ENCODE results near the gene LGALS9B.
"Not testable (repeated sequence)": the region's sequence is repeated elsewhere in the genome, so short reads cannot be mapped to it uniquely, and the experiment has no call there.

LGALS9B gene

DNA sequence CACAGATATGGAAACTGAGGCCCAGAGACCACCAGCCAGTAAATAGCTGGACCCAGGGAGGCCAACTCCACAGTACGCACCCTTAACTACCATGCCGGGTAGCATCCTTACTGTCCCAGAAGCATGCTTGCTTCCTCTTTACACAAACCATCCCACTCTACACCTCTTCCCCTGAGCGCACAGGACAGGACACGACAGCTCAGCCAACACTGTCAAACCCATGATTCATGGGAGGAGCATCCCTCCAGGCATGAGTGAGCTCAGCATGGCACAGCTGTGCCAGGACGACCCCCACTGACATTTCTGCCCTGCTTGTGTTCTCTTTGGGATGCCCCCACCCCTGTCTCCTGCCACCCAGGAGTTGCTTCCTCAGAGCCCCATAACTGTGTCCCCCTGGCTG lies 340 bp downstream of the LGALS9B start:
- DNase-seq (ENCODE audit: low spot score), result not testable (repeated sequence)

DNA sequence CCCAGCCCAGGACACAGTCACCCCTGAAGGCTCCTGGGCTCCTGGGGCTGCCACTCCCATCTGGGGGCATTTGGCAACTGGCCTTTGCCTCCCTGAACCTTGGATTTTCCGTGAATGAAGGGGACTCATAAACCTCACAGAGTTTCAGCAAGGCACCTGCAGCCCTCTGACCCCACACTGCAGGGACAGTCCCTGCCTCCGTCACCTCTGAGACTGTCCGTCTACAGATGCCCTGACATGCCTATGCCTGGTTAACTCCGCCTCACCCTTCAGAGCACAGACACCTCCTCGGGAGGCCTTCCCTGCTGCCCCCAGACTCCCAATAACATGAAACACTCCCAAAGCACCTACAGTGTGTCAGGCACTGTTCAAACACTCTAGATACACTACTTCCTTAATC lies 786 bp downstream of the LGALS9B start:
- not testable (repeated sequence) for DNase-seq (ENCODE audit: low spot score)

GRCh38 chr17:20465535-20465934 lies 1.8 kb downstream of the LGALS9B start:
- not testable (repeated sequence) for DNase-seq (ENCODE audit: low spot score)

DNA sequence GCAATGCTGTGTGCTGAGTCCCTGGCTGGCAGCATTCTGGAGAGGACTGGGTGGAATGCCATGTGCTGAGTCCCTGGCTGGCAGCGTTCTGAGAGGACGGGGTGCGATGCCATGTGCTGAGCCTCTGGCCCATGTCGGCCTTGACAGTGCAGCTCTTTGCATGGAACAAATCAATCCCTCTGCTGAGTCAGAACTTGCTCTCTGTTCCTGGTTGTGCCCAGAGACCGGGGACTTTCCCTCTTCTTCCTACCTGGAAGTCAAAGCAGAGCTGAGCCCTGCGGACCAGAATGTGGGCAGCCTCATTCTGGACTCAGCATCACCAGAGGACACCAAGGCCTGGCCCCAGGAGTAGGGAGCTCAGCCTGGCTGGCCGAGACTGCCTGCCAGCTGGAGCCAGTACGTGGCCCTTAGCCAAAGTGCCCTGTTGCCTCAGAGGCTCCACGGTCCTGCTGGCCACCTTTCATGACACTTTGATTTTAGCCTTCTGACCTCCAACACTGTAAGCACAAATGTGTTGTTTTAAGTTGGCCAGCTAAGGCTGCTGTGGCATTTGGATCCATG lies 2.4 kb downstream of the LGALS9B start:
- DNase-seq (ENCODE audit: low spot score), result not testable (repeated sequence)

DNA sequence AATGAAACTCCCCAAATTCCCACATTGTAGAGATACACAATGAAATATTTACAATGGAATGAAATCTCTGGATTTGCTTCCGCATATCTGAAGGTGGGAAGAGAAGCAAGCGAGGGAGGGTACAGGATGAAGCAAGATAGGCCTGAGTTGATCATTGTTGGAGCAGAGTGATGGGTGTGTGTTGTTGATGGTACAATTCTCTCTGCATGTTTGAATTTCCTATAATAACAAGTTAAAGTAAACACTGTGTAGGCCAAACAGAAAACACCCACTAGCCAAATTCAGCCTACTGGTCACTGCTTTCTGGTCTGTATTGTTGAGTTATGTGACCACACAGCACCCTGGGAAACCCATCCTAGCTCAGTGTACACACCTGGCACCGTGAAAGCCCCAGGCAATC lies 5.2 kb downstream of the LGALS9B start:
- DNase-seq (ENCODE audit: low spot score), result not testable (repeated sequence)

DNA sequence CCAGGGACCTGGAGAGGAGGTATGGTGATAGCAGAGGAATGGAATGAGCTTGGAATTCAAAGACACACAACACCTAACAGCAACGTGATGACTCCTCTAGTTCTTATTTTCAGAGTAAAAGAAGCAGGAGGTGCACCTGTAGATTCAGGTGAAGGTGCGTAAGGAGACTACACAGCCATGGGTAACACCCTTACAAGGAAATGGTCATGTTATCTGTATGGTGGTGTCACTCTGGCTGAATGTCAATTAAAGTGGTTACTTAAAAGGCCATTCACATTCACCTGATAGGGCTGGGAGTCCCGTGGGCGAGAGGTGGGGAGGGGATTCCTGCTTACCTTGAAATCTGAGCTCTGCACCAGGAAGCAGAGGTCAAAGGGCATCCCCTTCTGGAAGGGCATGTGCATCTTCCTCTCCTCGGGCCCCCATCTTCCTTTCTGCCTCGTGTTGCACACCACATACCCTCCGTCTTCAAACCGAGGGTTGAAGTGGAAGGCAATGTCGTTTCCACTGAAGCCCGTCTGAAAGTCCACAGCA lies 9.4 kb downstream of the LGALS9B start:
- not testable (repeated sequence) for DNase-seq (ENCODE audit: low spot score)

- not testable (repeated sequence) for DNase-seq (ENCODE audit: low spot score)
Measured at GRCh38 chr17:20455106-20455505, 12.2 kb downstream of the LGALS9B start.

DNA sequence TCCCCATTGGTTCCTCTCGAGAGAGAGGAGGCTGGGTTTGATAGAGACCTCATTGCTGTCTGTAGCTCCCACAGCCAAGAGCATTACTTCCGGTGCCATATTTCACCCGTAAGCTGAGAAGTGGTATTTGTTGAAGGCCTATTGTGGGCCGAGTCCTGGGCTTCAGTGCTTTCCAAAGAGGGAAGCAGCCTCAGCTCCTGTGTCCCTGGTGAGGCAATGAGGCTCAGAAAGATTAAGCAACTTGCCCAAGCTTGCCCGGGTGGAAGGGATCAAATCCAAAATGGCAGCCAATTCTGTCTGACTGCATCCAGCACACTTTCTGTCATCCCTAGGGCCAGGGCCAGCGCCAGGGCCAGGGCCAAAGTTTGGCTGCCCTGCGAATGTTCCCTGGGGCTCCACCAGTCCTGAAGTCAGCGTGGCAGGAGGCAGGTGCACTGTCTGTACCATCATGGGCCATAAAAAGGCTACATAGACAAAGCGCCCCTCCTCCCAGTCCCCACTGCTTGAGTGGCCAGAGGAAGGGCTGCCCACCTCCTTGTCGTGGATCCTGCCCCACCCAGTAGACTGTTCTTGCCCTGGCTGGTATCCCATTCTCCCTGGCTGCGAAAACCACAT lies 13.4 kb downstream of the LGALS9B start:
- DNase-seq (ENCODE audit: low spot score), result not testable (repeated sequence)

DNA sequence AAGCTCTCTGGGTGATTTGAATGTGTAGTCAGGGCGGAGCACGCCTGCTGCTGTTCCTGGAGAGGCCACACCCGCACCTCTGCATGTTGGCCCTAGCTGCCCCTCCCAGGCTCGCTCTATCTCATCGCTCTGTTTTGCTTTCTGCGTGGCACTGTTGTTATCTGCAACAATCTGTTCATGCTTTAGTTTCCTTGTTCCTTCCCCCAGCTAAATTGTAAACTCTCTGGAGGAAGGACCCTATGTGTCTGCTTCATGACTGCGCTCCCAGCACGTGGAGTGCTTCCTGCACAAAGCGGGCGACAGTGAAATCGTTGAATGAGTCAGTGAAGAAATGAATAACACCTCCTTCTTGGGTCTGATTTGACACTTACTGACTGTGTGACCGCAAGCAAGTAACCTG lies 16.5 kb downstream of the LGALS9B start:
- not testable (repeated sequence) for DNase-seq (ENCODE audit: low spot score)

- DNase-seq (ENCODE audit: low spot score), result not testable (repeated sequence)
Measured at GRCh38 chr17:20447534-20448321, 19.6 kb downstream of the LGALS9B start.

DNA sequence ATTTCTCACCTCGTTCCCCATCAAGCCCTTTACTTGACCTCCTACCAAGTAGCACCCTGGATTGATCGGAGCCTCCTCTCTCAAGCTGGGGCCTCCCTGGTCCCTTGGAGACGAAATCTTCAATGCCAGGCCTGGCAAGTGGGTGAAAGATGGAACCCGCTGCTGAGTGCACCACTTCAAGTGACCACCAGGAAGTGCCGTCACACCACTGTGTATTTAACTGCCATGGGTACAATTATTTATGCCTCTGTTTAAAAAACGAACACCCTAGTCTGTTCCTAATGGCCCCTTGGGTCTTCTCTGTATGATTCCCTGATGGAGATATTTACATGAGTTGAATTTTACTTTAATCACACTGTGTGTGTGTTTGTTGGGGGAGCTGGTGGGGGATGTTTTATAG lies 20.4 kb downstream of the LGALS9B start:
- DNase-seq (ENCODE audit: low spot score), result not testable (repeated sequence)

GRCh38 chr17:20444581-20445236 lies 22.6 kb downstream of the LGALS9B start:
- DNase-seq (ENCODE audit: low spot score), result not testable (repeated sequence)

DNA sequence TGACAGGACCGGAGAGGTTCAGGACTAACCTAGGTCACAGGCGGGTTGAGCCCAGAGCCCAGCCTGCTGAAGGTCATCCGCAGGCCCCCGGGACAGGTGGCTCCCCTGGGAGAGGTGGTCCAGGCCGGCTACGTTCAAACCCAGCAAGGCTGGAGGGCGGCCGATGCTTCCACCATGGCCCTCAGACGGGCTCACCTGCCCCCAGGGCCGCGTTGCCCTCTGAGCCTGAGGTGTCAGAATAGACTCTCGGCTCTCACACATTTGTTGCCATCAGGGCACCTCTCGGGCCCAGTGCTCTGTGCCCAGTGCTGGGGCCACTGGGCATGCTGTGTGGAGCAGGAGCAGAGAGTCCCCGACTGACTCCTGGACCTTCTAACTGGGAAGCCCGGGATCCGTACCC lies 23.2 kb downstream of the LGALS9B start:
- DNase-seq (ENCODE audit: low spot score), result not testable (repeated sequence)

DNA sequence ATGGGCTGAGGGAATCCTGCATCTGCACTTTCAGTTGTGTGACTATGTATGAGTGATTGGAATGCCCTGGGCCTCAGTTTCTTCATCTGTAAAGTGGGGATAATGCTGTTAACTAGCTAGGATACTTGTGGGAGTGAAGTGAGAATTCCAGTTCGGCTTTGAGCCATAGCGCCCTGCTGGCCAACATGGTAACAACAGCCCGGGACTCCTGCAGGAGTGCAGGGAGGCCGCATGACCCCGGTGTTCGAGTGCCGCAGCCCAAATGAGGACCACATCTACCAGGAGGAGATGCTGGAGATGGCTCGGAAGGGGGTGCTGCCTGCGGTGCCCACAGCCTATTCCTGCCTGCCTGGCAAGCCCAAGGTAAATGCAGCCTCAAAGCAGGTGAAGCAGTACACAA lies 23.7 kb downstream of the LGALS9B start:
- not testable (repeated sequence) for DNase-seq (ENCODE audit: low spot score)

DNA sequence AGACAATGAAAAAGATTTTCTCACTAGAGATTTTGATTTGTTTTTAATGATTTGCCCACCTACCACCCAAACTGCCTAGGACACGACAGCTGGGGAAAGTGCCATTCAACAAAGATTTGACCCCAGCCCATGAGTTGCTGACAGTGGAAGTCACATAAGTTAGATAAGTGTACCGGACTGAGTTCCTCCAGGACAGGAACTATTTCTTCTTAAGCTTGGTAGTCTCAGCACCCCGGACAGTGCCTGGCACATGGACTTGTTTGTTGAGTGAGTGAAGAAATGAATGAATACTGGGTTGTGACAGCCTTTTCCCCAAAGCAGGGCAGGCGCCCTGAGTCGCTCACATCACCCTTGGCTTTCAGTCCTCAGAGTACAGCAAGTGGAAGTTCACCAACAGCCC lies 26.7 kb downstream of the LGALS9B start:
- DNase-seq (ENCODE audit: low spot score), result not testable (repeated sequence)

- DNase-seq (ENCODE audit: low spot score), result not testable (repeated sequence)
Measured at GRCh38 chr17:20435166-20435565, 32.2 kb downstream of the LGALS9B start.

GRCh38 chr17:20433382-20433781 lies 34.0 kb downstream of the LGALS9B start:
- DNase-seq (ENCODE audit: low spot score), result not testable (repeated sequence)

- DNase-seq (ENCODE audit: low spot score), result not testable (repeated sequence)
Measured at GRCh38 chr17:20427264-20427663, 40.1 kb downstream of the LGALS9B start.

DNA sequence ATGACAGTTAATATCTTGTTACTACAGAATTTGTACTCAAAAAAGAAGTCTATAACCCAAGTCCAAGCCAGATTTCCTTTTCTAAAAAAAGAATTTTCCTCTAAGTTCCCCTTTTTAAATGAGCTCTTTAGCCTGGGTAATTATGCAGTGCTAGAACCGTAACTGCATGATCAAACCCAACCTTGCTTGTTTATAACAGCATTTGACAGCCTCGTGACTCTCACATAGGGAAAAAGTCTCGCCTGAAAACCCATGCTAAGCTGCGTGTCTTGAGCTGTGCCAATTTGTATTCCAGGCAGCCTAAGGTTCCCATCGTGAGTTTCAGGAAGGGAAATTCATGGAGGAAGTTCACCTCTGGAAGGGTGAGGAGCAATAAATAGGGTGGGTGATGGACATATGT lies 44.5 kb downstream of the LGALS9B start:
- not testable (repeated sequence) for DNase-seq (ENCODE audit: low spot score)

DNA sequence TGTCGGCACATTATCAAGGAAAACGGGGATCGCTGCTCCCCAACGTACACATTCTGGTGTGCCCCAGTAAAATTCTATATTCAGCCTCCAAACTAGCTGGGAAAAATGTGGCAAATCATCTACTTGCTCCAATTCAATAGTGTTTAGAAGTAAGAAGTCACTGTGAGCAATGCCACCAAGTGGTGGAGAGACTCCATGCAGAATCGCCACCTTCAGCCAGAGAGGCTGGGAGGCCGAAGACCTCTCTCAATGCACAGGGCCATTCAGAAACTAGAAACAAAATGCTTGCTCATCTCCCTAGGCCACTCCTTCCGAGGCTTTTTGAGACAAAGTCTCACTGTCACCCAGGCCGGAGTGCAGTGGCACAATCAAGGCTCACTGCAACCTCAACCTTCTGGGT lies 48.5 kb downstream of the LGALS9B start:
- not testable (repeated sequence) for DNase-seq (ENCODE audit: low spot score)

DNA sequence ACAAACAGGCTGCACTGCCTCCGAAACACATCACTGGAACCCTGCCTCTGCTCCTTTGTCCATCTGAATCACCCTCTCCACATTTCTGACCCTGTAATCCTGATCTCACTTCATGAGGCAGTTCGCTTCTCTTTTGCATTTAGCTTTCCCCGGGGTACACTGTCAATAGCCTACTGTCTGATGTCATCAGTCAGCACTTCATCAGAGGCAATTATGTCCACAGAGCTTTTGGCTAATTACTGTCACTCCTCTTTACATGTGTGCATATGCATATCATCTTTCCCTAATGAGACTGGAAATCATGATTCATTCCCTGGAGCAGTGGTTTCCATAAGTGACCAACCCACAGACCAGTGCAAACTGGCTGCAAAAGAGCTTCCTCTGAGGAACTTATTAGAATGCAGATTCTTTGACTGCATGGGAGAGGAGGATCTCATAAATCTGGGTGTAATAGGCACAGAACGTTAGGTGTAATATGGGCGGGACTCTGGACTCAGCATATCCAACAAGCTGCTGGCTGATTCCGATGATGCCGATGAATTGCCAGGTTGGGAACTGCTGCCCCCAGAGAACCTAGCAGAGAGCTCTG lies 49.8 kb downstream of the LGALS9B start:
- not testable (repeated sequence) for DNase-seq (ENCODE audit: low spot score)

DNA sequence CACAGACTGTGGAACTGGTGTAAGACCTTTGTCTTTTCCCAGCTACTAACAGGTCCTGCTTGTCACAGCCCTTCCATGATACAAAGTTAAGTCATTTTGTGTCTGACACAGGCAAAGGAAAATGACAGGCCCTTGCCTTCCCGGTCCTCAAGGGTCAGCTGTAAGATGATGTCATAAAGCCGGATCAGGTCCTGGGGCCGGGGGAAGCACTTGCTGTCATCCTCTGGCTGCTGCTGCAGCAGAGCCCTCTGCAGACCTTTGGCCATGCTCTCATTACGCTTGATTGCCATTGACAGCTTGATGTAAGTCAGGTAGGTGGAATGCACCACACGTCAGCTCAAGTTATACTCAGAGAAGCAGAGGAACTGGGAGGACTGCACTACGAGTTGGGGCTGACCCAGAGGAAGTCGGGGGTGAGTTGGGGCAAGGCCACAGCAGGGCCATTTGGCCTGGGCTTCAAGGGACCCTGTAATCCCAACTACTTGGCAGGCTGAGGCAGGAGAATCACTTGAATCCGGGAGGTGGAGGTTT lies 50.9 kb downstream of the LGALS9B start:
- not testable (repeated sequence) for DNase-seq (ENCODE audit: low spot score)

Data from NAMALWA (cell line).